Nephron (organoid): ENCODE measurements around the gene GRIA4.
"Not testable (repeated sequence)": the region's sequence is repeated elsewhere in the genome, so short reads cannot be mapped to it uniquely, and the experiment has no call there.

ENCODE experiments used
- H3K27ac Mint-ChIP-seq, 3 experiments: 2 replicates each; pipeline ENCODE4 v1.8.0; 2020; ENCODE audit warnings: mixed read lengths in 3 of 3, mild to moderate bottlenecking in 2 of 3, moderate library complexity in 1 of 3
- H3K27me3 Mint-ChIP-seq: 2 replicates; pipeline ENCODE4 v1.8.0; 2021; ENCODE audit warnings: low read depth, mild to moderate bottlenecking, moderate library complexity, mixed read lengths
- H3K36me3 Mint-ChIP-seq: 2 replicates; pipeline ENCODE4 v1.8.0; 2020; ENCODE audit warnings: low read depth, mixed read lengths
- H3K4me1 Mint-ChIP-seq: 2 replicates; pipeline ENCODE4 v1.8.0; 2020; ENCODE audit warnings: mixed read lengths
- H3K4me3 Mint-ChIP-seq, 3 experiments: 2 replicates each; pipeline ENCODE4 v1.8.0; 2020; ENCODE audit warnings: mild to moderate bottlenecking in 3 of 3, mixed read lengths in 3 of 3, moderate library complexity in 2 of 3
- H3K9me3 Mint-ChIP-seq: 2 replicates; pipeline ENCODE4 v1.8.0; 2020; ENCODE audit warnings: mixed read lengths
- CTCF ChIP-seq, 3 experiments: fragments of 200-600 bp; sonication (generic); IDR thresholded peaks; one replicate each; pipeline ENCODE4 v1.5.0; 2021; ENCODE audit warnings: antibody characterized with exemption in 3 of 3; ENCODE audit not compliant: unreplicated experiment in 3 of 3

Gene GRIA4

GRCh38 chr11:106001304-106002012, 391.6 kb downstream of the GRIA4 start:
- no peak overlapping the region for H3K27ac Mint-ChIP-seq
- peaks cover 70% of the 10 kb centered on the region for H3K36me3 Mint-ChIP-seq
- H3K4me1 Mint-ChIP-seq = no peaks in the 10 kb centered on the region
- TF ChIP-seq CTCF (IDR thresholded peaks at IDR 0.05; ENCODE audit: unreplicated experiment in 3 of 3) = no peak
- H3K9me3 Mint-ChIP-seq = peaks cover 19% of the 10 kb centered on the region
- no peak overlapping the region for H3K4me3 Mint-ChIP-seq
- no peaks in the 10 kb centered on the region for H3K27me3 Mint-ChIP-seq

- Mint-ChIP-seq H3K36me3 (peaks cover 81% of the 10 kb centered on the region), H3K9me3 (peaks cover 23% of the 10 kb centered on the region)
- H3K4me3 Mint-ChIP-seq, H3K27ac Mint-ChIP-seq, H3K27me3 Mint-ChIP-seq, H3K4me1 Mint-ChIP-seq: not testable (repeated sequence)
These were observed 393.2 kb downstream of the GRIA4 start for GRCh38 chr11:106003094-106003493.

- H3K9me3 Mint-ChIP-seq = peaks cover 11% of the 10 kb centered on the region
- H3K4me3 Mint-ChIP-seq = no peak overlapping the region
- H3K4me1 Mint-ChIP-seq = no peaks in the 10 kb centered on the region
- TF ChIP-seq CTCF (IDR thresholded peaks at IDR 0.05; ENCODE audit: unreplicated experiment in 3 of 3) = no peak
- no peaks in the 10 kb centered on the region for H3K27me3 Mint-ChIP-seq
- peaks cover 63% of the 10 kb centered on the region for H3K36me3 Mint-ChIP-seq
- no peak overlapping the region for H3K27ac Mint-ChIP-seq
These were observed 401.6 kb downstream of the GRIA4 start for GRCh38 chr11:106011481-106011880.

- Mint-ChIP-seq H3K4me3 (no peak overlapping the region), H3K27me3 (no peaks in the 10 kb centered on the region), H3K9me3 (peaks cover 7% of the 10 kb centered on the region), H3K36me3 (peaks cover 50% of the 10 kb centered on the region), H3K4me1 (no peaks in the 10 kb centered on the region), H3K27ac (no peak overlapping the region)
- TF ChIP-seq CTCF (IDR thresholded peaks at IDR 0.05; ENCODE audit: unreplicated experiment in 3 of 3) = no peak
These were observed 402.9 kb downstream of the GRIA4 start for GRCh38 chr11:106012744-106013143.

GRCh38 chr11:106014035-106014434, 404.2 kb downstream of the GRIA4 start:
- Mint-ChIP-seq H3K9me3 (peaks cover 7% of the 10 kb centered on the region), H3K27ac (no peak overlapping the region), H3K36me3 (peaks cover 40% of the 10 kb centered on the region), H3K4me3 (no peak overlapping the region), H3K27me3 (no peaks in the 10 kb centered on the region), H3K4me1 (peaks cover 8% of the 10 kb centered on the region)
- no peak for TF ChIP-seq CTCF (IDR thresholded peaks at IDR 0.05; ENCODE audit: unreplicated experiment in 3 of 3)

- no peak overlapping the region for H3K4me3 Mint-ChIP-seq
- no peaks in the 10 kb centered on the region for H3K27me3 Mint-ChIP-seq
- peaks cover 6% of the 10 kb centered on the region for H3K9me3 Mint-ChIP-seq
- TF ChIP-seq CTCF (IDR thresholded peaks at IDR 0.05; ENCODE audit: unreplicated experiment in 3 of 3) = no peak
- peaks cover 37% of the 10 kb centered on the region for H3K36me3 Mint-ChIP-seq
- peaks cover 13% of the 10 kb centered on the region for H3K4me1 Mint-ChIP-seq
- no peak overlapping the region for H3K27ac Mint-ChIP-seq
These were observed 404.7 kb downstream of the GRIA4 start for GRCh38 chr11:106014620-106015019.
